Globus pallidus (tissue), 1 donor: ENCODE data around the gene SLC25A6.
"Not testable (repeated sequence)": the region's sequence is repeated elsewhere in the genome, so short reads cannot be mapped to it uniquely, and the experiment has no call there.

Experiments used
- DNase-seq: peaks from one replicate; pipeline ENCODE4 v3.0.0-alpha.2; 2015; ENCODE audit warnings: low spot score

The SLC25A6 gene

GRCh38 chrX:1412551-1413161 is 20.7 kb upstream of the SLC25A6 start:
- no peak for DNase-seq

GRCh38 chrX:1411326-1411725 is 19.4 kb upstream of the SLC25A6 start:
- no peak for DNase-seq

GRCh38 chrX:1407035-1407434 is 15.1 kb upstream of the SLC25A6 start:
- DNase-seq = no peak

- DNase-seq = not testable (repeated sequence)
Measured at GRCh38 chrX:1405769-1406168, 13.9 kb upstream of the SLC25A6 start.

- not testable (repeated sequence) for DNase-seq
Measured at GRCh38 chrX:1403867-1404266, 12.0 kb upstream of the SLC25A6 start.

GRCh38 chrX:1403228-1403627 is 11.3 kb upstream of the SLC25A6 start:
- no peak for DNase-seq

GRCh38 chrX:1401611-1402430 is 9.9 kb upstream of the SLC25A6 start:
- DNase-seq = no peak

GRCh38 chrX:1400742-1401471 is 9.0 kb upstream of the SLC25A6 start:
- no peak for DNase-seq

- no peak for DNase-seq
Measured at GRCh38 chrX:1400049-1400448, 8.1 kb upstream of the SLC25A6 start.

- no peak for DNase-seq
Measured at GRCh38 chrX:1398431-1399340, 6.8 kb upstream of the SLC25A6 start.

GRCh38 chrX:1397441-1398270 is 5.7 kb upstream of the SLC25A6 start:
- DNase-seq = no peak

- DNase-seq = no peak
Measured at GRCh38 chrX:1397001-1397400, 5.1 kb upstream of the SLC25A6 start.

- DNase-seq = no peak
Measured at GRCh38 chrX:1395646-1396216, 3.8 kb upstream of the SLC25A6 start.

- DNase-seq = no peak
Measured at GRCh38 chrX:1394731-1395501, 3.0 kb upstream of the SLC25A6 start.

- DNase-seq = no peak
Measured at GRCh38 chrX:1393871-1394615, 2.1 kb upstream of the SLC25A6 start.

GRCh38 chrX:1392376-1393068 is 609 bp upstream of the SLC25A6 start:
- DNase-seq = peak; percentile 67

- no peak for DNase-seq
Measured at GRCh38 chrX:1391370-1391706, 575 bp downstream of the SLC25A6 start.

GRCh38 chrX:1390621-1391369 is 1.1 kb downstream of the SLC25A6 start:
- DNase-seq = no peak
